SK-N-MC (cell line): ENCODE results near the gene GJD3.

ENCODE experiments used
- DNase-seq: peaks from one replicate; pipeline ENCODE4 v3.0.0-alpha.2; 2011; ENCODE audit warnings: low read depth, low spot score
- H3K27ac ChIP-seq: fragments of 200-600 bp; sonication (generic); 2 replicates; pipeline ENCODE4 v1.5.1; 2016; ENCODE audit warnings: mixed run types
- H3K36me3 ChIP-seq: fragments of 200-600 bp; sonication (generic); 2 replicates; pipeline ENCODE4 v1.6.1; 2017; ENCODE audit warnings: antibody characterized with exemption, low read length, mixed read lengths; ENCODE audit not compliant: insufficient read depth
- H3K4me3 ChIP-seq: fragments of 200-600 bp; sonication (generic); 2 replicates; pipeline ENCODE4 v1.5.1; 2016
- H3K9ac ChIP-seq: fragments of 200-600 bp; sonication (generic); 2 replicates; pipeline ENCODE4 v1.8.0; 2017; ENCODE audit warnings: mixed run types, mixed read lengths; ENCODE audit not compliant: insufficient read length
- H3K9me3 ChIP-seq: fragments of 200-600 bp; sonication (generic); 2 replicates; pipeline ENCODE4 v1.6.1; 2017; ENCODE audit warnings: low read depth, mild to moderate bottlenecking, antibody characterized with exemption, low read length, moderate library complexity, mixed read lengths
- EZH2 ChIP-seq: fragments of 200-600 bp; sonication (generic); IDR thresholded peaks from one replicate; pipeline ENCODE4 v1.6.1; 2017; ENCODE audit warnings: antibody characterized with exemption
- FOXP2 ChIP-seq: optimal IDR thresholded peaks from 2 replicates; pipeline ENCODE3; 2011; ENCODE audit warnings: mild to moderate bottlenecking, moderate library complexity; ENCODE audit not compliant: insufficient read depth; ENCODE audit errors: extremely low read length, control extremely low read depth
- POLR2AphosphoS5 ChIP-seq: IDR thresholded peaks from 2 replicates; pipeline ENCODE4 v1.6.1; 2012; ENCODE audit warnings: mild to moderate bottlenecking, low read depth, low read length, borderline replicate concordance

Gene GJD3

GRCh38 chr17:40315678-40316570, 48.6 kb downstream of the GJD3 start:
- Histone ChIP-seq H3K9me3 (no peaks in the 10 kb centered on the region), H3K27ac (peak overlapping the region; percentile 74), H3K36me3 (no peaks in the 10 kb centered on the region), H3K4me3 (no peak overlapping the region), H3K9ac (no peak overlapping the region)
- TF ChIP-seq EZH2 (no peak), POLR2AphosphoS5 (no peak), FOXP2 (no peak)
- DNase-seq = no peak

DNA sequence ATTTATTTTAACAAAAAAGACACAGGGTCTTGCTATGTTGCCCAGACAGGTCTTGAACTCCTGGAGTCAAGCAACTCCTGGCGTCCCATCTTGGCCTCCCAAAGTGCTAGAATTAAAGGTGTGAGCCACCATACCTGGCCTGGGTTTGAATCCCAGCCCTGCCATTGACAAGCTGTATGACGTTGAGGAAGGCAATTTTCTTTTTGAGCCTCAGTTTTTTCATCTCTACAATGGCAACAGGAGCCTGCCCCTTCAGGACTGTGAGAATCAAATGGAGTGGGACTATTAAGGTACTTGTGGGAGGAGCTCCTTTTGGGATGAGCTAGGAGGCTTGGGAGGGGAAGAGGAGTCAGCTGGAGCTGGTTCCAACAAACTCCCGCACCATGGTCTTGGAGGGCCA, 49.3 kb downstream of the GJD3 start:
- Histone ChIP-seq H3K9ac (no peak overlapping the region), H3K27ac (peak overlapping the region; percentile 74), H3K4me3 (no peak overlapping the region), H3K9me3 (no peaks in the 10 kb centered on the region), H3K36me3 (no peaks in the 10 kb centered on the region)
- no peak for DNase-seq
- TF ChIP-seq FOXP2 (no peak), EZH2 (no peak), POLR2AphosphoS5 (no peak)

GRCh38 chr17:40314584-40314956, 50.0 kb downstream of the GJD3 start:
- peak overlapping the region; percentile 68; the same call in 1 of the 2 replicates for H3K27ac ChIP-seq
- H3K36me3 ChIP-seq = no peaks in the 10 kb centered on the region
- no peak overlapping the region for H3K4me3 ChIP-seq
- TF ChIP-seq EZH2 (no peak), POLR2AphosphoS5 (no peak), FOXP2 (no peak)
- H3K9ac ChIP-seq = no peak overlapping the region
- no peak for DNase-seq
- no peaks in the 10 kb centered on the region for H3K9me3 ChIP-seq

- no peak overlapping the region for H3K9ac ChIP-seq
- H3K27ac ChIP-seq = peak overlapping the region; percentile 90
- DNase-seq = no peak
Observed at GRCh38 chr17:40313668-40314583, 50.6 kb downstream of the GJD3 start.

More at GRCh38 chr17:40313668-40314583, 50.6 kb downstream of the GJD3 start:
- TF ChIP-seq FOXP2 (peak; percentile 66), POLR2AphosphoS5 (no peak)
- Histone ChIP-seq H3K4me3 (peak overlapping the region; percentile 91), H3K9me3 (no peaks in the 10 kb centered on the region), H3K36me3 (no peaks in the 10 kb centered on the region)
